ENCODE results near the gene PRKCA. TPM values are rescaled to one million over a fixed set of nuclear protein-coding genes. Genes with fewer than 3 reads are reported as not detected.
"Not testable (repeated sequence)": the region's sequence is repeated elsewhere in the genome, so short reads cannot be mapped to it uniquely, and the experiment has no call there.

Gene PRKCA
- 1 to 10 TPM; 1.2 to 1.3 TPM for polyA plus RNA-seq

DNA sequence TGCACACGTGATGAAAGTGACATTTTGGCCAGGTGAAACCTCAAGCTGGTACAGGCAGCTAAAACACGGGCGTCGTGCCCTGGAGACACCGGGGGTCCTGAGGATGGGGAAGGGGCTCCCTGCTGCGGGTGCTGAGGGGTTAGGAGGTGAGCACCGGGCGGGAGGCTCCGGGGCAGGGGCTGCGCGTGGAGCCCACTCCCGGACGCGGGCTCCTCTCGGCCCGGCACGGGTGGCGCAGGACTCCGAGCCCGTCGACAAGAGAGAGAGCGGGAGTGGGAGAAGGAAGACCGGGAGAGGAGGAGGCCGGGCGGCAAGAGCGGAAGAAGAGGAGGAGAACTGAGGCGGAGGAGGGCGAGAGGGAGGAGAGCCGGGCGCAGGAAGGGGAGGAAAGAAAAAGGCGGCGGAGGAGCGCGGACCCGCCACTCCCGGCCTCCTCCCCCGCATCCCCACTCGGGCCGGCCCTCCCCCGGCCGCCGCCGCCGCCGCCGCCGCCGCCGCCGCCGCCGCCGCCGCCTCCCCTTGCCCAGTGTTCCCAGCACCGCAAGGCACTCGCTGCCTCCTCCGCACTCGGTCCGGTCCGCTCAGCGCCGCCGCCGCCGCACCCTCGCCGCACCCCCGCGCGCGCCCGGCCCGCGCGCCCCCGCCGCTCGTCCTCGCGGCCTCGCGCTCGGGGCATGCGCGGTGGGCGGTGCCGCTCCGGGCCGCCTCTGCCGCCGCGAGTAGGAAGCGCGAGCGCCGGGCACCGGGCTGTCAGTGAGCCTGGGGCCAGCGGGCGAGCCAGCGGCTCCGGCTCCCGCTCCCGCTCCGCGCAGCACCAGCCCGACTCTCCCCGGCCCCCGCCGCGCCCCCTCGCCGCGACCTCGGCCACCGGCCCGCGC lies at the start of gene PRKCA:
TSS of gene PRKCA (plus strand) at position 750 of the 878 bp plus-strand sequence.
- Histone ChIP-seq H3K27me3 (ENCODE audit: control insufficient read depth in 1 of 2, insufficient read depth in 2 of 2, low read length in 2 of 2) (no peaks in the 10 kb centered on the region), H3K9me3 (ENCODE audit: control insufficient read depth in 2 of 2, insufficient read depth in 1 of 2, low read depth in 1 of 2, low read length in 1 of 2) (no peaks in the 10 kb centered on the region), H3K36me3 (ENCODE audit: control insufficient read depth in 2 of 2, insufficient read depth in 2 of 2, low read length in 1 of 2) (no peaks in the 10 kb centered on the region), H3K4me3 (ENCODE audit: low read depth in 1 of 2, low read length in 2 of 2) (peak within 1 kb of the TSS; percentile 70 to 85), H3K4me1 (ENCODE audit: control insufficient read depth in 2 of 2, insufficient read depth in 2 of 2, low read length in 1 of 2) (peaks cover 0 to 3% of the 10 kb centered on the region in 2 donors), H3K27ac (ENCODE audit: low read depth in 2 of 2, low read length in 1 of 2) (peak within 1 kb of the TSS; percentile 72 to 79)
- 1% methylated on average over 65 to 102 of the region's 117 CpGs for WGBS, 2 donors

DNA sequence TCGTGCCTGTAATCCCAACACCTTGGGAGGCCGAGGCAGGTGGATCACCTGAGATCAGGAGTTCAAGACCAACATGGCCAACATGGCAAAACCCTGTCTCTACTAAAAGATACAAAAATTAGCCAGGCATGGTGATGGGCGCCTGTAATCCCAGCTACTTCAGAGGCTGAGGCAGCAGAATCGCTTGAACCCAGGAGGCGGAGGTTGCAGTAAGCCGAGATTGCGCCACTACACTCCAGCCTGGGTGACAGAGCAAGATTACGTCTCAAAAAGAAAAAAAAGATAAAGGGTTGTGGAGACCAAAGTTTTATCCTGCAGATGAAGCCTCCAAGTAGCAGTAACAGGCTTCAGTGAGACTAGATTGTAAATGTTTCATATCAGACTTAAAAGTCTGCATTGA lies 49.0 kb upstream of the PRKCA start:
- not testable (repeated sequence) for H3K27ac ChIP-seq (ENCODE audit: low read depth in 2 of 2, low read length in 1 of 2); H3K36me3 ChIP-seq (ENCODE audit: control insufficient read depth in 2 of 2, insufficient read depth in 2 of 2, low read length in 1 of 2); H3K27me3 ChIP-seq (ENCODE audit: control insufficient read depth in 1 of 2, insufficient read depth in 2 of 2, low read length in 2 of 2); H3K4me1 ChIP-seq (ENCODE audit: control insufficient read depth in 2 of 2, insufficient read depth in 2 of 2, low read length in 1 of 2); H3K9me3 ChIP-seq (ENCODE audit: control insufficient read depth in 2 of 2, insufficient read depth in 1 of 2, low read depth in 1 of 2, low read length in 1 of 2); H3K4me3 ChIP-seq (ENCODE audit: low read depth in 1 of 2, low read length in 2 of 2)
- WGBS, 2 donors = 87 to 89% methylated on average over 8 of the region's 8 CpGs

DNA sequence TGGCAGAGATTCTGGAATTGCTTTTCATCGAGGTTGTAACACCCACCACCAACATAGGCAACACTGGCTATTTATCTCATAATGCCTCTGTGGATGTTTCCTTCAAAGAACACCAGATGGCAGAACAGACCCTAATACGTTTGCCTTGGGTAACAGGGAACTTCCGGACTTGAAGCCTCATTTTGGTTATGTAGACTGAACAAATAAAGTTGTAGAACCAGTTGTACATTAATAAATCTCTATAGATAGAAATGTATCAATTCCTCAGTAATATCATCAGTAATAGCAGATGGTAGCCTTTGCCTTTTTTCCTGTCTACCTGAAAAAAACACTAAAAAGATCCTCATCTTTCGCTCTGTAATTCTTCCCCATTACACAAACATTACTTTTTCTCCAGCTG lies 47.3 kb upstream of the PRKCA start:
- no peak overlapping the region for H3K27ac ChIP-seq (ENCODE audit: low read depth in 2 of 2, low read length in 1 of 2)
- no peaks in the 10 kb centered on the region for H3K9me3 ChIP-seq (ENCODE audit: control insufficient read depth in 2 of 2, insufficient read depth in 1 of 2, low read depth in 1 of 2, low read length in 1 of 2)
- H3K27me3 ChIP-seq (ENCODE audit: control insufficient read depth in 1 of 2, insufficient read depth in 2 of 2, low read length in 2 of 2) = no peaks in the 10 kb centered on the region
- H3K4me3 ChIP-seq (ENCODE audit: low read depth in 1 of 2, low read length in 2 of 2) = no peak overlapping the region
- no peaks in the 10 kb centered on the region for H3K36me3 ChIP-seq (ENCODE audit: control insufficient read depth in 2 of 2, insufficient read depth in 2 of 2, low read length in 1 of 2)
- H3K4me1 ChIP-seq (ENCODE audit: control insufficient read depth in 2 of 2, insufficient read depth in 2 of 2, low read length in 1 of 2) = no peaks in the 10 kb centered on the region
- 21 to 22% methylated on average over 4 of the region's 4 CpGs for WGBS, 2 donors

DNA sequence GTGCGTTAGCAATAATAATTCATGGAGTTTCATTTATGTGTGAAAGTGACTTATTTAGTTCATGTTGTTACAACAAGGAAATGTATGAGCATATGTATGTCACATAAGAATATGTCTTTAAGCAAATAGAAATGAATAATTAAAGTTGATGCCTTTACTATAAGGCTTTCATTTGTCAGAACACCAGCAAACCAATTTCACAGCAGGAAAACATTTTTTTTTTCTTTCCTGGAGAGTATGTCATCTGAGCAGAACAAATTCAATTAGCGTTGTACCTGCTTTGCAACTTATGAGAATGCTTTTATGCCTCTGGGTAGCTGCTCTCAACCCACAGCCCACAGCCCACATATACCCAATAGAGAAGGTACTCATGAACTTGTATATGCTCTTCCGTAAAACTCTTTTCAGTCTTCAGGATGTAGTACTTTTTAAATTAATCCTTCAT lies 46.9 kb upstream of the PRKCA start:
- Histone ChIP-seq H3K4me1 (ENCODE audit: control insufficient read depth in 2 of 2, insufficient read depth in 2 of 2, low read length in 1 of 2) (no peaks in the 10 kb centered on the region), H3K4me3 (ENCODE audit: low read depth in 1 of 2, low read length in 2 of 2) (no peak overlapping the region), H3K36me3 (ENCODE audit: control insufficient read depth in 2 of 2, insufficient read depth in 2 of 2, low read length in 1 of 2) (no peaks in the 10 kb centered on the region), H3K27ac (ENCODE audit: low read depth in 2 of 2, low read length in 1 of 2) (no peak overlapping the region), H3K27me3 (ENCODE audit: control insufficient read depth in 1 of 2, insufficient read depth in 2 of 2, low read length in 2 of 2) (no peaks in the 10 kb centered on the region), H3K9me3 (ENCODE audit: control insufficient read depth in 2 of 2, insufficient read depth in 1 of 2, low read depth in 1 of 2, low read length in 1 of 2) (no peaks in the 10 kb centered on the region)
- 56 to 59% methylated on average over 3 of the region's 3 CpGs for WGBS, 2 donors

DNA sequence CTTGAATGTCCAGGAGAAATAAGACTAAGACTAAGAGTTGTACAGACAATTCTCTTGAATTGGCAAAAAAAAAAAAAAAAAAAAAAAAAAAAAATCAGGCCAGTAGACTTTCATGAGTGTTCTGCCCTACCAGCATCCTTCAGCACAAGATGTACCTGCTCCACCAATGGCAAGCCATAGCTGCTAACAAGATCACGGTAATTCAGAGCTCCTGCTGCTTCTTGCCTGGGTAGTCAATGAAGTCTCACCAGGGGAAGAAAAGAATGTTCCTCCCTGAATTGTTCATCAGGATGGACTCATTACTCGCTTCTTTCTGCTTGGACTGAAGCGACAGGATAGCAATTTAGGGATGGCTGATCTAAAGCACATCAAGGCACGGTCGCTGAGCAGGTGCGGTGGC lies 42.1 kb upstream of the PRKCA start:
- H3K9me3 ChIP-seq (ENCODE audit: control insufficient read depth in 2 of 2, insufficient read depth in 1 of 2, low read depth in 1 of 2, low read length in 1 of 2) = no peaks in the 10 kb centered on the region
- 92 to 93% methylated on average over 6 of the region's 6 CpGs for WGBS, 2 donors
- no peaks in the 10 kb centered on the region for H3K4me1 ChIP-seq (ENCODE audit: control insufficient read depth in 2 of 2, insufficient read depth in 2 of 2, low read length in 1 of 2)
- H3K27ac ChIP-seq (ENCODE audit: low read depth in 2 of 2, low read length in 1 of 2) = no peak overlapping the region
- H3K27me3 ChIP-seq (ENCODE audit: control insufficient read depth in 1 of 2, insufficient read depth in 2 of 2, low read length in 2 of 2) = no peaks in the 10 kb centered on the region
- H3K36me3 ChIP-seq (ENCODE audit: control insufficient read depth in 2 of 2, insufficient read depth in 2 of 2, low read length in 1 of 2) = no peaks in the 10 kb centered on the region
- no peak overlapping the region for H3K4me3 ChIP-seq (ENCODE audit: low read depth in 1 of 2, low read length in 2 of 2)

DNA sequence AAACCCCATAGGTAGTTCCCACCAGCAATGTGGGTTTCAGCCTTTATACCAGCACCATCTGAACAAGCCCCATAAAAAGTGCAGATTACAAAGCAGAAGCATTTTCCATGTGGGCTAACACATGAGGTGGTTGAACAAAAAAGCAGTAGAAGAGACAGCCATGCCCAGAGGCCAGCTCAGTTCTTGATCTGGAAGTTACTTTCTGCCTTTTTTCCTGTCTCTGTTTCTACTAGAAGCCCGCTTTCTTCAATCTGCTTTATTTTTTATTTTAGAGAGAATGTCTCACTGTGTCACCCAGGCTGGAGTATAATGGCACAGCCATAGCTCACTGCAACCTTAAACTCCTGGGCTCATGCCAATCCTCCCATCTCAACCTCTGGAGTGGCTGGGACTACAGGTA lies 41.7 kb upstream of the PRKCA start:
- H3K27me3 ChIP-seq (ENCODE audit: control insufficient read depth in 1 of 2, insufficient read depth in 2 of 2, low read length in 2 of 2) = no peaks in the 10 kb centered on the region
- no peak overlapping the region for H3K27ac ChIP-seq (ENCODE audit: low read depth in 2 of 2, low read length in 1 of 2)
- no peak overlapping the region for H3K4me3 ChIP-seq (ENCODE audit: low read depth in 1 of 2, low read length in 2 of 2)
- 97 to 98% methylated on average over 1 of the region's 1 CpG for WGBS, 2 donors
- no peaks in the 10 kb centered on the region for H3K4me1 ChIP-seq (ENCODE audit: control insufficient read depth in 2 of 2, insufficient read depth in 2 of 2, low read length in 1 of 2)
- no peaks in the 10 kb centered on the region for H3K9me3 ChIP-seq (ENCODE audit: control insufficient read depth in 2 of 2, insufficient read depth in 1 of 2, low read depth in 1 of 2, low read length in 1 of 2)
- H3K36me3 ChIP-seq (ENCODE audit: control insufficient read depth in 2 of 2, insufficient read depth in 2 of 2, low read length in 1 of 2) = no peaks in the 10 kb centered on the region

DNA sequence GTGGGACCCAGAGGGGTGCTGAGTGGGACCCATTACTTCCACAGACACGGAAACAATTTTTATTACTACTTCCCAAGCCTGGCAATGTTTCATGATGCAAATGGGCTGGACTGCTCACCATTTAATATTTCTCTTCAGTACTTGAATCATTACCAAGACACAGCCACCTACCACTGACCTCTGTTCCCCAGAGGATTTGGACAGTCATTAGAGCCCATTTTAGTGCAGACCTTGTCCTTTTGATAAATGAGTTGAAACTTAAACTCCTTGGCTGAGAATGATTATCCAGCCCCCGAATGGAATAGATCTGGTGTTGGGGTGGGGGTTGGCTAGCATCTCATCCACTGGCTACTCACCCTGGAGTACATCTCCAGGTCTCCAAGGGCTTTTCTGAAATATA lies 39.6 kb upstream of the PRKCA start:
- Histone ChIP-seq H3K36me3 (ENCODE audit: control insufficient read depth in 2 of 2, insufficient read depth in 2 of 2, low read length in 1 of 2) (no peaks in the 10 kb centered on the region), H3K9me3 (ENCODE audit: control insufficient read depth in 2 of 2, insufficient read depth in 1 of 2, low read depth in 1 of 2, low read length in 1 of 2) (no peaks in the 10 kb centered on the region), H3K4me1 (ENCODE audit: control insufficient read depth in 2 of 2, insufficient read depth in 2 of 2, low read length in 1 of 2) (no peaks in the 10 kb centered on the region), H3K27me3 (ENCODE audit: control insufficient read depth in 1 of 2, insufficient read depth in 2 of 2, low read length in 2 of 2) (no peaks in the 10 kb centered on the region), H3K27ac (ENCODE audit: low read depth in 2 of 2, low read length in 1 of 2) (no peak overlapping the region), H3K4me3 (ENCODE audit: low read depth in 1 of 2, low read length in 2 of 2) (no peak overlapping the region)
- WGBS, 2 donors = 52 to 59% methylated on average over 2 of the region's 2 CpGs

DNA sequence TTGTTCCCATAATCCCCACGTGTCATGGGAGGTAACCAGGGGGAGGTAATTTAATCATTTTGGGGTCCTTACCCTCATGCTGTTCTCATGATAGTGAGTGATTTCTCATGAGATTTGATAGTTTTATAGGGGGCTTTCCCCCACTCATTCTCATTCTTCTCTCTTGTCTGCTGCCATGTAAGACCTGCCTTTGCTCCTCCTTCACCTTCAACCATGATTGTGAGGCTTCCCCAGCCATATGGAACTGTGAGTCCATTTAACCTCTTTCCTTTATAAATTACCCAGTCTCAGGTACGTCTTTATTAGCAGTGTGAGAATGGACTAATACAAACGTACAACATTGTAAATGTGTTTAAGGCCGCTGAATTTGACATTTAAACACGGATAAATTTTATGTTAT lies 37.7 kb upstream of the PRKCA start:
- 92 to 93% methylated on average over 5 of the region's 5 CpGs for WGBS, 2 donors
- H3K9me3 ChIP-seq (ENCODE audit: control insufficient read depth in 2 of 2, insufficient read depth in 1 of 2, low read depth in 1 of 2, low read length in 1 of 2) = no peaks in the 10 kb centered on the region
- H3K4me3 ChIP-seq (ENCODE audit: low read depth in 1 of 2, low read length in 2 of 2) = no peak overlapping the region
- no peak overlapping the region for H3K27ac ChIP-seq (ENCODE audit: low read depth in 2 of 2, low read length in 1 of 2)
- H3K36me3 ChIP-seq (ENCODE audit: control insufficient read depth in 2 of 2, insufficient read depth in 2 of 2, low read length in 1 of 2) = no peaks in the 10 kb centered on the region
- H3K27me3 ChIP-seq (ENCODE audit: control insufficient read depth in 1 of 2, insufficient read depth in 2 of 2, low read length in 2 of 2) = no peaks in the 10 kb centered on the region
- H3K4me1 ChIP-seq (ENCODE audit: control insufficient read depth in 2 of 2, insufficient read depth in 2 of 2, low read length in 1 of 2) = no peaks in the 10 kb centered on the region

DNA sequence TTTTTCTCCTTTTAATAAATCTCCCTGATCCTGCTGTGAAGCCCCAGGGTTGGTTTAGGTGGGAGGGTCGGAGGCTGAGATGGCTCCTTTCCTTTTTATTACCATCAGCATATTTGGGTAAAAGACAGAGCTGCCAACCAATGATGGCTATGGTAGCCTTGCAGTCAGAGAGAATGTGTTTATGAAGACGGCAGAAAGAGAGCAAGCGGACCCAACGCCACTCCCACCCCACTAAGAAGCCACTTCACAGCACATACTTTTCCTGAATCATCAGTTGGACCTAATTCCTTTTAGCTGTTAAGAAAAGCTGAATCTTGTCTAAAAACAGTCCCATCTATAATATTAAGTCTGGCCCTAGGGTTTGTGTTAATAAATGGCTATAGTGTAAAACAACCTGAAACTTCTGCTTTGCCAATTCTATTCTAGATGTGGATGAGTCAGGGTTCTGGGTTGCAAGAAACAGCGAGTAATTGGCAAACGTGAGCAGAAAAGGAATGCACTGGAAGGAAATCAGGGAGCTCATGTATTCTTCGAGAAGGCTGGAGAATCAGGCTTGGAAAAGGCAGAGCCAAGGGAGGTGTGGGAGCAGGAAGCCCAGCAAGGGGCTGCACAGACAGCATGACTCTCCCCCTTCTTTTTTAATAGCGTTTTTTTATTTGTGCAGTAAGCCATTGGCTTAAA lies 34.0 kb upstream of the PRKCA start:
- Histone ChIP-seq H3K4me1 (ENCODE audit: control insufficient read depth in 2 of 2, insufficient read depth in 2 of 2, low read length in 1 of 2) (no peaks in the 10 kb centered on the region), H3K27me3 (ENCODE audit: control insufficient read depth in 1 of 2, insufficient read depth in 2 of 2, low read length in 2 of 2) (no peaks in the 10 kb centered on the region), H3K27ac (ENCODE audit: low read depth in 2 of 2, low read length in 1 of 2) (no peak overlapping the region), H3K9me3 (ENCODE audit: control insufficient read depth in 2 of 2, insufficient read depth in 1 of 2, low read depth in 1 of 2, low read length in 1 of 2) (no peaks in the 10 kb centered on the region), H3K36me3 (ENCODE audit: control insufficient read depth in 2 of 2, insufficient read depth in 2 of 2, low read length in 1 of 2) (no peaks in the 10 kb centered on the region), H3K4me3 (ENCODE audit: low read depth in 1 of 2, low read length in 2 of 2) (no peak overlapping the region)
- 44 to 56% methylated on average over 8 of the region's 8 CpGs for WGBS, 2 donors
